ENCODE data around the gene FAM118B.

The FAM118B gene

DNA sequence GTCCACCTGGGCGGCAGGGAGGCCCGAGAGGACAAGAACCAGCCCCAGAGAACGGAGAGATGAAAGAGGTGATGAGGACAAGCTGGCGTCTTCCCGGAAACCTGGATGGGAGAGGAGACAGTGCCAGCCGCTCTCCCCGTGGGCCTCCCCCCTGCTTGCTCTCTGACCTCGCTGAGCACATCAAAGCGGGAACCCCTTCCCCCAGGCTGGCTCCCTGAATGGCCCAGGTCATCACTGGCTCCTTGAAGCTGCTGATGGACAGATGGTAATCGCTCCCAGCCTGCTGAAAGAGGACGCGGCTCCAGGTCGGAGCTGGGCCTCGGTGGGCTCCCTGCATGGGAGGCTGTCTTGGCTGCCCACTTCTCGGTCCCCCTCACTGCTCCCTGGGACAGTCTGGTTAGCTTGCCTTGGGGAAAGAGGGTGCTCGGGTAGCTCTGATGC, 18.5 kb upstream of the FAM118B start:
- TF ChIP-seq CTCF (IDR thresholded peaks at IDR 0.05; ENCODE audit: control insufficient read depth, extremely low read depth, insufficient read depth), result no peak
- no peak for DNase-seq (ENCODE audit: low read depth)
- H3K4me3 ChIP-seq (ENCODE audit: low read depth, low read length), result no peak overlapping the region

- TF ChIP-seq CTCF (IDR thresholded peaks at IDR 0.05; ENCODE audit: control insufficient read depth, extremely low read depth, insufficient read depth), result peak; percentile 71
- DNase-seq (ENCODE audit: low read depth), result peak; percentile 13
Measured at GRCh38 chr11:126194121-126194543, 17.4 kb upstream of the FAM118B start.

DNA sequence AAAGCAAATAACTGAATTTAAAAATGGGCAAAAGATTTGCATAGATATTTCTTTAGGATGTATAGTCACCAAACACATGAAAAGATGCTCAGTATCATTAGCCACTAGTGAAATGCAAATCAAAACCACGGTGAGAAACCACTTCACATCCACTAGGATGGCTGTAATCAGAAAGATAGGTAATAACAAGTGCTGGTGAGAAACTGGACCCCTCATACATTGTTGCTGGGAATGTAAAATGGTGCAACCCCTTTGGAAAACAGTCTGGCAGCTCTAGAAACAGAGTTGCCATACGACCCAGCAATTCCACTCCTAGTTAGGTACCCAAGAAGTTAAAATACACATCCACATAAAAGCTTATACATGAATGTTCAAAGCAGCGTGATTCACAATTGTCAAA, 16.5 kb upstream of the FAM118B start:
- DNase-seq (ENCODE audit: low read depth), result no peak
- H3K4me3 ChIP-seq (ENCODE audit: low read depth, low read length), result no peak overlapping the region
- TF ChIP-seq CTCF (IDR thresholded peaks at IDR 0.05; ENCODE audit: control insufficient read depth, extremely low read depth, insufficient read depth), result no peak

More at GRCh38 chr11:126194121-126194543, 17.4 kb upstream of the FAM118B start:
- H3K4me3 ChIP-seq (ENCODE audit: low read depth, low read length), result no peak overlapping the region

DNA sequence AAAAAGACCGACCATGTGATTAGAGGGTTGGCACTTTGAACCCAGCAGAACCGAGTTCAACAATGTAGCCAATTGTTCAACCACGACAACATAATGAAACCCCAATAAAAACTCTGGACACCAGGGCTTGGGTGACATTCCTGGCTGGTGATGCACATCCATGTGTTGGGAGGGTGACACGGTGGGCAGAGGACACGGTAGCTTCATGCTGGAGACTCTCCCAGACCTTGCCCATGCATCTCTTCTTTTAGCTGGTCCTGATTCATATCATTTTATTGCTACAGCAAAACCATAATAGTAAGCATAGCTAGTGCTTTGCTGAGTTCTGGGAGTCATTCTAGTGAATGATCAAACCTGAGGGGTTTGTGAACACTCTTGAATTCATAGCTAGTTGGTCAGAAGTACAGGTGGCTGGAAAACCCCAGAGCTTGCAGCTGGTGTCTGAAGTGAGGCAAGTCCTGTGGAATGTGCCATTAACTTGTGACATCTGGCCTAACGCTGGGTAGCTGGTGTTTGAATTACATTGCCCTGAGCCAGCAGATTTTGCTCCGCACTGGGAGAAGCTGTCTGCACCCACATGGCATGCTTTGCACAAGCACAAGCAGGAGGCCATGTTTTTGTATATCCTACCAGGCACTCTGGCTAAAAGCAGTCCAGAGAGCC, 14.2 kb upstream of the FAM118B start:
- TF ChIP-seq CTCF (IDR thresholded peaks at IDR 0.05; ENCODE audit: control insufficient read depth, extremely low read depth, insufficient read depth), result no peak
- H3K4me3 ChIP-seq (ENCODE audit: low read depth, low read length), result no peak overlapping the region
- DNase-seq (ENCODE audit: low read depth), result no peak

- no peak for TF ChIP-seq CTCF (IDR thresholded peaks at IDR 0.05; ENCODE audit: control insufficient read depth, extremely low read depth, insufficient read depth)
- no peak for DNase-seq (ENCODE audit: low read depth)
- no peak overlapping the region for H3K4me3 ChIP-seq (ENCODE audit: low read depth, low read length)
Measured at GRCh38 chr11:126198648-126199047, 12.9 kb upstream of the FAM118B start.

DNA sequence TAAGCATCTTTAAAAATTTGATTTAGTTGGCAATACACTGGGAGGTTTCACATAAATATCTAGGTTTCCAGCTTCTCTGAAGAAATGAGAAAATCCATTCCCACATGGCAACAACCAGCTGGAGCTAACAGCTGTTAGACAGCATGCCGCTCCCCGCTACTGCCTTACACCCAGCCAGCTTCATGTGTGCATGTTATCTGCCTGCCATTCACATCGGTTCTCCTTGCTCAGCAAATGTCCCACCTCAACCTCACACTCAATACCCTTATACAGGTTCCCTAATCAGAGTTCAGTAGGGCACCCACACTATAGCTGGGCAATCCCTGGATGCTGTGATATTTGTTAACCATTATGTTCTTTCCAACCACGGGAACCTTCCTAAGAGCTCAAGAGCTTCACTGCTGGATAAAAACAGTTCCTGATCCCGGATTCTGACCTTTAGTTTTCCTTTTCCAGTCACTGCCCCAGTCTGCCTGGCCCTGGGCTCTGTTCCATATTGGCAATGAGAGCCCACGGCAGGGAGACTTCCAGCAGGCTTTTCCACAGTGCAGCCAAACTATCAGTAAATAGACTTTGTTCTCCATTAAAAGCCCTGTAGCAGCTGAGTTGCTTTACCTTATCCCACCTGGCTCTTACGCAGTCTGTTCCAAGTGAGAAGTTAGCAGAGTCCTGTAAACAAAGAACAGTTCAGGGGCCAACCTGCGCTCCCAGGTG, 8.8 kb upstream of the FAM118B start:
- no peak for DNase-seq (ENCODE audit: low read depth)
- no peak overlapping the region for H3K4me3 ChIP-seq (ENCODE audit: low read depth, low read length)
- no peak for TF ChIP-seq CTCF (IDR thresholded peaks at IDR 0.05; ENCODE audit: control insufficient read depth, extremely low read depth, insufficient read depth)

Measured in LNCaP clone FGC (cell line).